ENCODE measurements around the gene MAFB. TPM values are rescaled to one million over a fixed set of nuclear protein-coding genes. Genes with fewer than 3 reads are reported as not detected.
A peak's percentile ranks its signal among the peaks of the same experiment; 100 is the strongest.

Gene MAFB
- total RNA-seq, 1 donor from 2014 or later: 80.5 TPM

DNA sequence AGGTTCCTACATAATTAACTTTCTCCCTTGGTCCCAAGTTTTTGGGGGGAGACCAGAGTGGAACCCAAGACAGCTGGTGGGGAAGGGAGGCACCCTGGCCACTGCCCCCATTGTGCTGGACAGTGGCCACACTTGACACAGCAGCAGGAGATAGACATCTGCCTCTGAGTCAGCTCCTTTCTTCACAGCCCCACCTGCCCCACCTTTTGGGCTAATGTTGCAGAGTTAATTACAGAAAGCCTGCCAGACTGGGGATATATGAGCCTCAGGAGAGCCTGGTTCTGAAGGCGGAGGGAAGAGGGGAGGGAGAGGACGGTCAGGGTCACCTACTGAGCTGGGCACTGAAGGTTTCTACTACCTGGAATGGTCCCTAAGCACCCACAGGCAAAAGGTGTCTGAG is 50.6 kb downstream of the MAFB start:
- intact Hi-C loops (cut with DNase I): no loop called here
- Histone ChIP-seq H3K27ac (no peak overlapping the region), H3K27me3 (no peaks in the 10 kb centered on the region), H3K4me1 (no peaks in the 10 kb centered on the region), H3K36me3 (no peaks in the 10 kb centered on the region), H3K9me3 (no peaks in the 10 kb centered on the region), H3K4me3 (no peak overlapping the region)
- TF ChIP-seq, protein P1, sequence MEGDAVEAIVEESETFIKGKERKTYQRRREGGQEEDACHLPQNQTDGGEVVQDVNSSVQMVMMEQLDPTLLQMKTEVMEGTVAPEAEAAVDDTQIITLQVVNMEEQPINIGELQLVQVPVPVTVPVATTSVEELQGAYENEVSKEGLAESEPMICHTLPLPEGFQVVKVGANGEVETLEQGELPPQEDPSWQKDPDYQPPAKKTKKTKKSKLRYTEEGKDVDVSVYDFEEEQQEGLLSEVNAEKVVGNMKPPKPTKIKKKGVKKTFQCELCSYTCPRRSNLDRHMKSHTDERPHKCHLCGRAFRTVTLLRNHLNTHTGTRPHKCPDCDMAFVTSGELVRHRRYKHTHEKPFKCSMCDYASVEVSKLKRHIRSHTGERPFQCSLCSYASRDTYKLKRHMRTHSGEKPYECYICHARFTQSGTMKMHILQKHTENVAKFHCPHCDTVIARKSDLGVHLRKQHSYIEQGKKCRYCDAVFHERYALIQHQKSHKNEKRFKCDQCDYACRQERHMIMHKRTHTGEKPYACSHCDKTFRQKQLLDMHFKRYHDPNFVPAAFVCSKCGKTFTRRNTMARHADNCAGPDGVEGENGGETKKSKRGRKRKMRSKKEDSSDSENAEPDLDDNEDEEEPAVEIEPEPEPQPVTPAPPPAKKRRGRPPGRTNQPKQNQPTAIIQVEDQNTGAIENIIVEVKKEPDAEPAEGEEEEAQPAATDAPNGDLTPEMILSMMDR (IDR thresholded peaks at IDR 0.05): no peak
- TF ChIP-seq POLR2A (IDR thresholded peaks at IDR 0.05) (no peak), POLR2AphosphoS5 (IDR thresholded peaks at IDR 0.05; ENCODE audit: insufficient read depth in 1 of 2, low read depth in 1 of 2) (no peak)
- DNase-seq (ENCODE audit: extremely low spot score in 2 of 2): peak in 1 of 2 donors; percentile 70

DNA sequence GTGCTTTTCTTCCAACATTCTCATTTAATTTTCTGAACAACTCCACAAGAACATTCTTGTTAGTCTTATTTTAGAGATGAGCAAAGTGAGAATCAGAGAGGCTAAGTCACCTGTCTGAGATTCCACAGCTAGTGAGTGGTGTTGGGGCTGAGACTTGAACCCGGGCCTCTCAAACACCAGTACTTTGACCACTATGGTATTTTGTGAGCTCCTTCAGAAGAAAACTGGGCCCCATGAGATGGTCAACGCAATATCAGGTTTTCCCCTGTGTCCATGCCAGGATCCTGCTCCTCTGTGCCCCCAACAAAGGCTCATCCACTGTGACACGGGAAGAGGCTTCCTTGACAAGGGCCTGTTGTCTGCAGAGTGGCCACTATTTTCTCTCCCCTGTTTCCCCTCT is 51.9 kb downstream of the MAFB start:
- H3K4me3 ChIP-seq: no peak overlapping the region
- H3K36me3 ChIP-seq: no peaks in the 10 kb centered on the region
- TF ChIP-seq POLR2A (IDR thresholded peaks at IDR 0.05) (no peak), POLR2AphosphoS5 (IDR thresholded peaks at IDR 0.05; ENCODE audit: insufficient read depth in 1 of 2, low read depth in 1 of 2) (no peak)
- TF ChIP-seq, protein P1 (IDR thresholded peaks at IDR 0.05): no peak
- H3K27me3 ChIP-seq: no peaks in the 10 kb centered on the region
- peak; percentile 46 to 52 for DNase-seq (ENCODE audit: extremely low spot score in 2 of 2)
- intact Hi-C loops (cut with DNase I): no loop called here
- H3K9me3 ChIP-seq: no peaks in the 10 kb centered on the region
- no peak overlapping the region for H3K27ac ChIP-seq
- H3K4me1 ChIP-seq: no peaks in the 10 kb centered on the region

DNA sequence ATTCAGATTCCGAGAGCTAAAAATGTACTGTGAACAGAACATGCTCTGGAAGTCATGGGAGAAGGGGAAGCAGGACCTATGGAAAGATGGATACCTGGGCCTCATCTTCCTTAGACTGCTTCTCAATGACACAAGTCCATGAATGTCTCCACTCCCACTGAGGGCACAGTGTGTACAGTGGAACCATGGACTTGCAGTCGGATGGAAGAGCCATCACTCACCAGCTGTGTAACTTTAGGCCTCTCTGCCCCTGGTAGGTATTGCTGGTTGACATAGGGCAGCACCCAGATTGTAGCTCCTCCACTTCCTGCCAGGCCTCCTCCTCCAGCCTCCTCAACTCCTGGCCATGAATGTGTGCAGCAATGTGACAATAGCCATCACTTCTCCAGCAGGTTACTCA is 52.5 kb downstream of the MAFB start:
- Histone ChIP-seq H3K36me3 (no peaks in the 10 kb centered on the region), H3K4me1 (no peaks in the 10 kb centered on the region), H3K9me3 (no peaks in the 10 kb centered on the region), H3K4me3 (no peak overlapping the region), H3K27me3 (no peaks in the 10 kb centered on the region), H3K27ac (no peak overlapping the region)
- DNase-seq (ENCODE audit: extremely low spot score in 2 of 2): peak in 1 of 2 donors; percentile 80
- intact Hi-C loops (cut with DNase I): no loop called here
- no peak for TF ChIP-seq POLR2AphosphoS5 (IDR thresholded peaks at IDR 0.05; ENCODE audit: insufficient read depth in 1 of 2, low read depth in 1 of 2)
- no peak for TF ChIP-seq POLR2A (IDR thresholded peaks at IDR 0.05)
- TF ChIP-seq, protein P1 (IDR thresholded peaks at IDR 0.05): no peak

DNA sequence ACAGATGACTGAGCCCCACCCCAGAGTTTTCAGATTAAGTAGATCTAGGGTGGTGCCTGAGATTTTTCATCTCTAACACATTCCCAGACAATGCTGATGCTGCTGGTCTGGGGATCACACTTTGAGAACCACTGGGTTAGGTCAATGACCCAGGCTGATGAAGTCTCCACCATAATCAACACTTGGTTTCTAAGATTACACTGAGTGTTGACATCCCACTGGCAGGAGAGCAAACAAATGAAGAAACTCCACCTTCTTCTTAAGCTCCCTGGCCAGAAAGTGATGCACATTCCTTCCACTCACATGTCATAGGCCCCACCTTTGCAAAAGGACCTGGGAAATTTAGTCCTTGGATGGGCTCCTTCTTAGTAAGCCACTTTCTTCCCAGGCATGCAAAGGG is 53.1 kb downstream of the MAFB start:
- H3K4me3 ChIP-seq: no peak overlapping the region
- TF ChIP-seq, protein P1 (IDR thresholded peaks at IDR 0.05): no peak
- TF ChIP-seq POLR2AphosphoS5 (IDR thresholded peaks at IDR 0.05; ENCODE audit: insufficient read depth in 1 of 2, low read depth in 1 of 2) (no peak), POLR2A (IDR thresholded peaks at IDR 0.05) (no peak)
- H3K27ac ChIP-seq: no peak overlapping the region
- intact Hi-C loops (cut with DNase I): no loop called here
- DNase-seq (ENCODE audit: extremely low spot score in 2 of 2): peak in 1 of 2 donors; percentile 3
- no peaks in the 10 kb centered on the region for H3K27me3 ChIP-seq
- no peaks in the 10 kb centered on the region for H3K4me1 ChIP-seq
- no peaks in the 10 kb centered on the region for H3K36me3 ChIP-seq
- H3K9me3 ChIP-seq: no peaks in the 10 kb centered on the region

All from vagina (tissue), 2 donors.